PC-3 (cell line): Measurements from ENCODE around the gene GPC2. TPM values are rescaled to one million over a fixed set of nuclear protein-coding genes. Genes with fewer than 3 reads are reported as not detected.
A peak's percentile ranks its signal among the peaks of the same experiment; 100 is the strongest.

ENCODE experiments used
- ATAC-seq: fragments of 200-7000 bp; cut with Tn5 transposase; 2 replicates; pipeline ENCODE4 v1.9.1; 2020; ENCODE audit warnings: mild to moderate bottlenecking, moderate library complexity
- BruUV-seq: library from RNA; stranded (reverse); fragments of 400-500 nt; replicated peaks from 2 replicates; lab custom pipeline; 2021; lab: Mats Ljungman, UMichigan
- CTCF ChIA-PET: fragments of 300-600 bp; sonication (Branson Sonifier 250); formaldehyde crosslinking; loops from one replicate; lab custom pipeline; 2022; ENCODE audit warnings: antibody characterized with exemption; lab: Charles Lee
- POLR2A ChIA-PET: fragments of 300-600 bp; sonication (Branson Sonifier 250); formaldehyde crosslinking; loops from one replicate; lab custom pipeline; 2022; ENCODE audit warnings: antibody characterized with exemption; ENCODE audit not compliant: unreplicated experiment; lab: Charles Lee
- DNase-seq: peaks from one replicate; pipeline ENCODE4 v3.0.0-alpha.2; 2015
- H2AFZ ChIP-seq: fragments of 300-600 bp; sonication (generic); 2 replicates; pipeline ENCODE4 v1.6.0; 2016; ENCODE audit warnings: antibody characterized with exemption, low read length
- H3F3A ChIP-seq: fragments of 300-600 bp; sonication (generic); one replicate; pipeline ENCODE4 v1.6.0; 2017; ENCODE audit warnings: antibody characterized with exemption, low read length, control low read depth, mild to moderate bottlenecking; ENCODE audit not compliant: unreplicated experiment
- H3K27ac ChIP-seq: fragments of 300-600 bp; sonication (generic); 2 replicates; pipeline ENCODE4 v1.5.1; 2016; ENCODE audit warnings: mild to moderate bottlenecking, low read length
- H3K27me3 ChIP-seq: fragments of 300-600 bp; sonication (generic); 2 replicates; pipeline ENCODE4 v1.6.1; 2016; ENCODE audit warnings: low read length, mixed read lengths
- H3K36me3 ChIP-seq: fragments of 300-600 bp; sonication (generic); 2 replicates; pipeline ENCODE4 v1.6.1; 2016; ENCODE audit warnings: low read depth, mixed run types, low read length, mixed read lengths
- H3K4me1 ChIP-seq: fragments of 300-600 bp; sonication (generic); 2 replicates; pipeline ENCODE4 v1.5.1; 2016; ENCODE audit warnings: low read length; ENCODE audit not compliant: insufficient read depth
- H3K4me2 ChIP-seq: fragments of 300-600 bp; sonication (generic); 2 replicates; pipeline ENCODE4 v1.6.0; 2016; ENCODE audit warnings: low read length
- H3K4me3 ChIP-seq: fragments of 300-600 bp; sonication (generic); 2 replicates; pipeline ENCODE4 v1.5.1; 2016; ENCODE audit warnings: mild to moderate bottlenecking, low read length, mixed read lengths
- H3K79me2 ChIP-seq: fragments of 300-600 bp; sonication (generic); 2 replicates; pipeline ENCODE4 v1.6.1; 2017; ENCODE audit warnings: low read length, mixed read lengths
- H3K9ac ChIP-seq: fragments of 300-600 bp; sonication (generic); 2 replicates; pipeline ENCODE4 v1.6.0; 2016; ENCODE audit warnings: mild to moderate bottlenecking, low read length
- H3K9me2 ChIP-seq: fragments of 300-600 bp; sonication (generic); replicated peaks from 2 replicates; pipeline ENCODE4 v1.6.1; 2016; ENCODE audit warnings: mixed run types, low read length, mixed read lengths
- H3K9me3 ChIP-seq: fragments of 300-600 bp; sonication (generic); 2 replicates; pipeline ENCODE4 v1.6.1; 2016; ENCODE audit warnings: low read length, mixed read lengths
- H4K20me1 ChIP-seq: fragments of 300-600 bp; sonication (generic); 2 replicates; pipeline ENCODE4 v1.6.1; 2016; ENCODE audit warnings: low read length, mixed read lengths
- CTCF ChIP-seq: fragments of 300-600 bp; sonication (generic); conservative IDR thresholded peaks from 2 replicates; pipeline ENCODE4 v1.5.1; 2017; ENCODE audit warnings: antibody characterized with exemption, low read depth, mild to moderate bottlenecking, low read length
- EZH2 ChIP-seq: fragments of 300-600 bp; sonication (generic); IDR thresholded peaks from one replicate; pipeline ENCODE4 v1.6.1; 2017; ENCODE audit warnings: antibody characterized with exemption, mild to moderate bottlenecking, low read length; ENCODE audit not compliant: unreplicated experiment
- EZH2phosphoT487 ChIP-seq: fragments of 300-600 bp; sonication (generic); IDR thresholded peaks from 2 replicates; pipeline ENCODE4 v1.6.1; 2018; ENCODE audit warnings: mild to moderate bottlenecking, antibody characterized with exemption, low read length, borderline replicate concordance
- intact Hi-C: fragments of 100-400 bp; cut with micrococcal nuclease; formaldehyde crosslinking; loops from 2 replicates; pipeline ENCODE4 v1.9.0; 2023
- microRNA-seq: library from miRNA; unstranded; fragments of <30 nt; microRNA quantifications from one replicate; pipeline ENCODE4 v1.1.0, GENCODE V29; 2020; ENCODE audit not compliant: unreplicated experiment
- total RNA-seq: library from RNA; depleted of rRNA; stranded (reverse); fragments of >200 nt; gene quantifications from 2 replicates; pipeline ENCODE4 v1.2.3, GENCODE V29; 2014; rRNA removed

Gene GPC2
- total RNA-seq, 1 experiment from 2014 or later: 1.6 TPM

GRCh38 chr7:100119970-100120732, 57.0 kb downstream of the GPC2 start:
- peak overlapping the region; percentile 98 for H3K4me3 ChIP-seq
- ChIA-PET POLR2A (no interaction called here), CTCF (no interaction called here)
- no peaks in the 10 kb centered on the region for H3K9me3 ChIP-seq
- DNase-seq (peak; percentile 57), ATAC-seq (peak; percentile 67)
- peaks cover 16% of the 10 kb centered on the region for H3K79me2 ChIP-seq
- H2AFZ ChIP-seq: peak overlapping the region; percentile 96
- peak overlapping the region; percentile 87 for H3K9ac ChIP-seq
- H3K36me3 ChIP-seq: no peaks in the 10 kb centered on the region
- H3K9me2 ChIP-seq: no peaks in the 10 kb centered on the region
- TF ChIP-seq EZH2 (no peak), CTCF (no peak), EZH2phosphoT487 (no peak)
- peak overlapping the region; percentile 49 for H3K27ac ChIP-seq
- no peaks in the 10 kb centered on the region for H3F3A ChIP-seq
- peaks cover 13% of the 10 kb centered on the region; the same call in 1 of the 2 replicates for H3K4me1 ChIP-seq
- peak overlapping the region; percentile 97 for H3K4me2 ChIP-seq
- TSS peak; percentile 82 for BruUV-seq
- intact Hi-C loops: loop anchor here (2.0 kb wide), 1 partner anchor 19 kb away; the partner anchor contains the start of genes AP4M1 and MCM7
- H4K20me1 ChIP-seq: no peaks in the 10 kb centered on the region
- H3K27me3 ChIP-seq: no peaks in the 10 kb centered on the region

Small RNA genes within 50 kb of the gene (microRNA-seq; reads per million reads assigned to microRNA genes)
- gene MIR4658: 0.75 reads per million

Other genes with a start within 250 kb of the GPC2 start
- 0.18 TPM in 1 of 2 replicates, not detected in the other for gene GJC3, start 247.8 kb downstream of the GPC2 start, total RNA-seq
- 0.18 TPM in 1 of 2 replicates, not detected in the other for gene AZGP1, start 201.3 kb downstream of the GPC2 start, total RNA-seq
- 13.6 and 13.9 TPM in 2 replicates for gene ZKSCAN1, start 161.8 kb downstream of the GPC2 start, total RNA-seq
- gene ZSCAN21, start 127.6 kb downstream of the GPC2 start, total RNA-seq: 4.7 and 7.3 TPM in 2 replicates
- gene ZNF3, start 95.7 kb downstream of the GPC2 start, total RNA-seq: 16.5 and 18.0 TPM in 2 replicates
- 95.7 and 110 TPM in 2 replicates for gene COPS6, start 88.4 kb downstream of the GPC2 start, total RNA-seq
- 208 and 226 TPM in 2 replicates for gene MCM7, start 76.0 kb downstream of the GPC2 start, total RNA-seq
- gene AP4M1, start 75.7 kb downstream of the GPC2 start, total RNA-seq: 17.9 and 23.9 TPM in 2 replicates
- gene TAF6, start 58.0 kb downstream of the GPC2 start, total RNA-seq: 51.4 and 58.6 TPM in 2 replicates
- 7.5 and 11.6 TPM in 2 replicates for gene CNPY4, start 57.7 kb downstream of the GPC2 start, total RNA-seq
- gene MBLAC1, start 50.4 kb downstream of the GPC2 start, total RNA-seq: 2.7 and 4.3 TPM in 2 replicates
- gene LAMTOR4, start 28.5 kb downstream of the GPC2 start, total RNA-seq: 107 and 146 TPM in 2 replicates
- 19.2 and 20.3 TPM in 2 replicates for gene TRAPPC14, start 18.7 kb downstream of the GPC2 start, total RNA-seq
- 0.23 and 1.1 TPM in 2 replicates for gene GAL3ST4, start 8.8 kb downstream of the GPC2 start, total RNA-seq
- gene STAG3, start 537 bp upstream of the GPC2 start, total RNA-seq: 0.07 and 1.2 TPM in 2 replicates
- not detected in 2 replicates for gene PVRIG, start 42.6 kb upstream of the GPC2 start, total RNA-seq
- gene SPDYE3, start 130.3 kb upstream of the GPC2 start, total RNA-seq: not detected in 2 replicates
- 71.6 and 74.1 TPM in 2 replicates for gene PILRB, start 180.7 kb upstream of the GPC2 start, total RNA-seq
- gene PILRA, start 196.1 kb upstream of the GPC2 start, total RNA-seq: 0.92 and 1.9 TPM in 2 replicates